OCI-LY3 (cell line): ENCODE data around the gene LRRC15.
A peak's percentile ranks its signal among the peaks of the same experiment; 100 is the strongest.

Experiments used
- H2AFZ ChIP-seq: fragments of 200-600, 300-600 bp; shearing (Covaris generic); 2 replicates; pipeline ENCODE4 v1.6.0; 2014; ENCODE audit warnings: antibody characterized with exemption, low read depth, low read length
- H3K27ac ChIP-seq: fragments of 200-600, 300-600 bp; sonication (generic); 2 replicates; pipeline ENCODE4 v1.5.1; 2014; ENCODE audit warnings: mild to moderate bottlenecking, low read length, moderate library complexity, mixed read lengths
- H3K27me3 ChIP-seq: fragments of 200-600, 300-600 bp; sonication (generic); 2 replicates; pipeline ENCODE4 v1.6.1; 2014; ENCODE audit warnings: low read depth, low read length, mixed read lengths
- H3K36me3 ChIP-seq: fragments of 200-600, 300-600 bp; sonication (generic); replicated peaks from 2 replicates; pipeline ENCODE3; 2014; ENCODE audit warnings: low read depth, low read length, mixed read lengths
- H3K4me1 ChIP-seq: fragments of 300-600, 200-600 bp; sonication (generic); 2 replicates; pipeline ENCODE4 v1.6.1; 2014; ENCODE audit warnings: low read length, mixed read lengths
- H3K4me2 ChIP-seq: fragments of 200-600, 300-600 bp; sonication (generic); 2 replicates; pipeline ENCODE4 v1.6.1; 2014; ENCODE audit warnings: low read length, mixed read lengths
- H3K4me3 ChIP-seq: fragments of 300-600, 200-600 bp; sonication (generic); 2 replicates; pipeline ENCODE4 v1.5.1; 2014; ENCODE audit warnings: antibody characterized with exemption, mild to moderate bottlenecking, low read length, moderate library complexity
- H3K79me2 ChIP-seq: fragments of 300-600, 200-600 bp; shearing (Covaris generic); 2 replicates; pipeline ENCODE4 v1.6.1; 2014; ENCODE audit warnings: mild to moderate bottlenecking, low read length, mixed read lengths
- H3K9ac ChIP-seq: fragments of 300-600, 200-600 bp; shearing (Covaris generic); 2 replicates; pipeline ENCODE4 v1.6.0; 2014; ENCODE audit warnings: mild to moderate bottlenecking, low read length, moderate library complexity
- H3K9me3 ChIP-seq: fragments of 200-600, 300-600 bp; shearing (Covaris generic); 2 replicates; pipeline ENCODE4 v1.6.1; 2014; ENCODE audit warnings: low read length, mixed read lengths; ENCODE audit not compliant: insufficient read depth
- H4K20me1 ChIP-seq: fragments of 200-600, 300-600 bp; sonication (generic); 2 replicates; pipeline ENCODE4 v1.6.1; 2016; ENCODE audit warnings: low read length, mixed read lengths; ENCODE audit not compliant: insufficient read depth
- EZH2phosphoT487 ChIP-seq: fragments of 200-600 bp; shearing (Covaris generic); IDR thresholded peaks from 2 replicates; pipeline ENCODE4 v1.6.1; 2018; ENCODE audit warnings: antibody characterized with exemption, mixed run types, low read depth
- TF ChIP-seq, protein P1 (sequence below): fragments of 200-600, 300-600 bp; sonication (generic); IDR thresholded peaks from 2 replicates; pipeline ENCODE4 v1.5.1; 2014; ENCODE audit warnings: antibody characterized with exemption, low read length, low read depth

Gene LRRC15

DNA sequence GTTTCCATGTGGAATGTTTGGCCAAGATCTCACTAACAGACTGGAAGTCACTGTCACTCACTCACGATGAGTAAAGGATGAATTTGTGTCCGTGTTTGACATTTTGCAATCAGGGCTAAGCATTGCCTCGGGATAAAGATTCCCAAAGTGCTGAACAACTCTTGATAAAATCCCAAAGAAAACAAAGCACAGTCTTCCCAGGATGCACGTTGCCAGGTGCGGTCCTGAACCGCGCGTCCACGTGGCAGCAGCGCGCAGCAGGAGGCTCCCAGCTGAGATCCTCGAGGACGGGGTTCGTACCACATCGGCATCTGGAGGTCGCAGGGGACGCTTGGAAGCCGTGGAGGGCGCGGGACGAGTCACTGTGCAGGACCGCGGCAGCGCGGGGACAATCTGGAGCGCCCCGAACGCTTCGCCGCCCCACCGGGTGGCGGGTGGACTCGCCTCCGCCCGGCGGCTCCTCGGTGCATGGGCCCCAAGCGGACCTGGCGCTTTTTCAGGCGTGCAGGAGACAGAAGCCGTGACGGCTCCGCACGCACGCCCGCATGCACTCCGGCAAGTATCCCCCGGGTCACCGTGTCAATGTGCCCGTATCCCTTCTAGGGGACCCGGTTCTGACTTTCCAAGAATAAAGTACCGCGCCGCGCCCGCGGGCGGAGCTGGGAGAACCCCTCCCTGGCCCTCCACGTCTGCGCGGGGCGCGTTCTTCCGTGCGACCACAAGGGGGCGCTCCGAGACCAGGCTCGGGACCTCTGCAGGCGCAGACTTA is 36.1 kb downstream of the LRRC15 start:
- Histone ChIP-seq H3K9me3 (no peaks in the 10 kb centered on the region), H3K4me1 (peaks cover 8% of the 10 kb centered on the region), H3K36me3 (no peaks in the 10 kb centered on the region), H4K20me1 (no peaks in the 10 kb centered on the region), H3K4me2 (peak overlapping the region; percentile 87), H3K9ac (no peak overlapping the region), H3K27me3 (peaks cover 27% of the 10 kb centered on the region), H2AFZ (peak overlapping the region; percentile 64; the same call in 1 of the 2 replicates), H3K4me3 (peak overlapping the region; percentile 77), H3K79me2 (no peaks in the 10 kb centered on the region), H3K27ac (no peak overlapping the region)
- TF ChIP-seq, protein P1, sequence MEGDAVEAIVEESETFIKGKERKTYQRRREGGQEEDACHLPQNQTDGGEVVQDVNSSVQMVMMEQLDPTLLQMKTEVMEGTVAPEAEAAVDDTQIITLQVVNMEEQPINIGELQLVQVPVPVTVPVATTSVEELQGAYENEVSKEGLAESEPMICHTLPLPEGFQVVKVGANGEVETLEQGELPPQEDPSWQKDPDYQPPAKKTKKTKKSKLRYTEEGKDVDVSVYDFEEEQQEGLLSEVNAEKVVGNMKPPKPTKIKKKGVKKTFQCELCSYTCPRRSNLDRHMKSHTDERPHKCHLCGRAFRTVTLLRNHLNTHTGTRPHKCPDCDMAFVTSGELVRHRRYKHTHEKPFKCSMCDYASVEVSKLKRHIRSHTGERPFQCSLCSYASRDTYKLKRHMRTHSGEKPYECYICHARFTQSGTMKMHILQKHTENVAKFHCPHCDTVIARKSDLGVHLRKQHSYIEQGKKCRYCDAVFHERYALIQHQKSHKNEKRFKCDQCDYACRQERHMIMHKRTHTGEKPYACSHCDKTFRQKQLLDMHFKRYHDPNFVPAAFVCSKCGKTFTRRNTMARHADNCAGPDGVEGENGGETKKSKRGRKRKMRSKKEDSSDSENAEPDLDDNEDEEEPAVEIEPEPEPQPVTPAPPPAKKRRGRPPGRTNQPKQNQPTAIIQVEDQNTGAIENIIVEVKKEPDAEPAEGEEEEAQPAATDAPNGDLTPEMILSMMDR, result peak; percentile 92
- TF ChIP-seq EZH2phosphoT487, result no peak

DNA sequence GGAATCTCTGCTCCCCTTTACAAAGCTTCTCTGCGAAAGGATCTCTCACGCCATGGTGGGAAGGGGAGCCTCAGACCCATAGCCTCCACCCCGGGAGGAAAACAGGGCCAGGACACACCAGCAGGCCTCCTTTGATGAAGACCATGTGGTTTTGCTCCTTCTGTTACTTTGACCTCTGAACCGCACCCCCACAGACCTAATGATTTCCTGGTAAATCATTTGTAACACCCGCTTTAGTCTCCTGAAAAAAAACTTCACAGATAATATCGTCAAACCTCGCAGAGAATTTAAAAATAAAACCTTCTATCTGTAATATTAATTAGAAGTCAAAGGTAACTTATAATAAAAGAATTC is 36.7 kb downstream of the LRRC15 start:
- no peak overlapping the region for H3K4me2 ChIP-seq
- H2AFZ ChIP-seq, result no peak overlapping the region
- no peak overlapping the region for H3K4me3 ChIP-seq
- no peak overlapping the region for H3K9ac ChIP-seq
- H3K27me3 ChIP-seq, result peaks cover 27% of the 10 kb centered on the region
- no peaks in the 10 kb centered on the region for H4K20me1 ChIP-seq
- no peaks in the 10 kb centered on the region for H3K79me2 ChIP-seq
- H3K4me1 ChIP-seq, result peaks cover 8% of the 10 kb centered on the region
- TF ChIP-seq, protein P1, result no peak
- TF ChIP-seq EZH2phosphoT487, result no peak
- no peaks in the 10 kb centered on the region for H3K36me3 ChIP-seq
- no peaks in the 10 kb centered on the region for H3K9me3 ChIP-seq
- H3K27ac ChIP-seq, result no peak overlapping the region

DNA sequence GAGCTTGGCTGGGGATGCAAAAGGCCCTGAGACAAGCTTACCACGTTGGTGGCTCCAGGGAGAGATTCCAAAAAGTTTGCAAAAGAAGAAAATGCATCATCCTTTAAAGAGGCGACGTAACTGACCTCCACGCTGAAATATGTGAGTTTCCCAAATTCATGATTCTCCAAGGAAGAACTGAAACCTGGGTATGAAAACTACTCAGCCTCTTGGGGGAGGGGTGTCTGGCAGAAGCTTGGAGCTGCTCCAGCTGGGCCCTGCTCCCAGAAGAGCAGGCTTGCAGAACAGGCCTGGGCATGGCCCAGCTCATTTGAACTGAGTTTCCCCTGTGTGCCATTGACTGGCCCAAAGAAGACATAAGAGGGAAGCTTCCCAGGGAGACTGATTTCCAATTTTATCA is 39.0 kb downstream of the LRRC15 start:
- Histone ChIP-seq H3K9me3 (no peaks in the 10 kb centered on the region), H3K79me2 (no peaks in the 10 kb centered on the region), H3K9ac (no peak overlapping the region), H3K36me3 (no peaks in the 10 kb centered on the region), H4K20me1 (no peaks in the 10 kb centered on the region), H2AFZ (no peak overlapping the region), H3K27ac (no peak overlapping the region), H3K27me3 (peaks cover 21% of the 10 kb centered on the region), H3K4me1 (peaks cover 8% of the 10 kb centered on the region), H3K4me2 (no peak overlapping the region), H3K4me3 (no peak overlapping the region)
- no peak for TF ChIP-seq EZH2phosphoT487
- TF ChIP-seq, protein P1, result no peak

DNA sequence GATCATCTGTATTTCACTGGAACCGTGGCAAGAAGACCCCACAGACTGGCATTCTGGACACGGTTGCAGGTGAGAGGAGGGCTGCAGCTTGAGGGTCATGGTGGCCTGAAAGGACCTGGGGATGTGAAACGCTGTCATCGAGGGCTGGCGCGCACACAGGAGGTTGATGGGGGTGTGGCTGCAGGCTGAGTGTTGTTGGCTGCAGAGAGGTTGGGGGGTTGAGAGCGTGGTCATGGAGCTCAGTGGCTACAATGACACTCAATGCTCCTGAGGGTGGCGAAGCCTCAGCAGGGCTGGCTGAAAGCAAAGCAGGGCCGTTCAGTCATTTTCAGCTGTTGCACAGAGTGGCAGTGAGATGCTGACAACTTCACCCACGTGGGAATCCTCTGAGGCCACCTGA is 39.4 kb downstream of the LRRC15 start:
- H3K9ac ChIP-seq, result no peak overlapping the region
- no peak overlapping the region for H3K27ac ChIP-seq
- no peaks in the 10 kb centered on the region for H3K36me3 ChIP-seq
- H4K20me1 ChIP-seq, result no peaks in the 10 kb centered on the region
- H3K27me3 ChIP-seq, result peaks cover 17% of the 10 kb centered on the region
- H3K9me3 ChIP-seq, result no peaks in the 10 kb centered on the region
- no peak overlapping the region for H2AFZ ChIP-seq
- no peaks in the 10 kb centered on the region for H3K79me2 ChIP-seq
- TF ChIP-seq, protein P1, result no peak
- TF ChIP-seq EZH2phosphoT487, result no peak
- no peak overlapping the region for H3K4me3 ChIP-seq
- peaks cover 8% of the 10 kb centered on the region for H3K4me1 ChIP-seq
- H3K4me2 ChIP-seq, result no peak overlapping the region
